BLaER1 (cell line): ENCODE data around the gene C6orf163.
A peak's percentile ranks its signal among the peaks of the same experiment; 100 is the strongest.

Experiments
- H3K27ac ChIP-seq: shearing (Covaris generic); formaldehyde crosslinking; 2 replicates; pipeline ENCODE4 v1.8.1; 2022
- H3K27me3 ChIP-seq: shearing (Covaris generic); formaldehyde crosslinking; 2 replicates; pipeline ENCODE4 v1.8.1; 2022
- H3K36me3 ChIP-seq: shearing (Covaris generic); formaldehyde crosslinking; 2 replicates; pipeline ENCODE4 v1.8.1; 2022
- H3K4me1 ChIP-seq: shearing (Covaris generic); formaldehyde crosslinking; 2 replicates; pipeline ENCODE4 v1.8.1; 2022
- H3K4me2 ChIP-seq: shearing (Covaris generic); formaldehyde crosslinking; 2 replicates; pipeline ENCODE4 v1.8.1; 2022
- H3K4me3 ChIP-seq: shearing (Covaris generic); formaldehyde crosslinking; 2 replicates; pipeline ENCODE4 v1.8.1; 2022
- H3K9ac ChIP-seq: shearing (Covaris generic); formaldehyde crosslinking; 2 replicates; pipeline ENCODE4 v1.8.1; 2022
- H3K9me3 ChIP-seq: shearing (Covaris generic); formaldehyde crosslinking; 2 replicates; pipeline ENCODE4 v1.8.1; 2022
- H4K20me1 ChIP-seq: shearing (Covaris generic); formaldehyde crosslinking; 2 replicates; pipeline ENCODE4 v1.8.1; 2022
- Cebpa-rat ChIP-seq: shearing (Covaris generic); IDR thresholded peaks from 2 replicates; pipeline ENCODE4 v1.8.1; 2022

C6orf163 gene

DNA sequence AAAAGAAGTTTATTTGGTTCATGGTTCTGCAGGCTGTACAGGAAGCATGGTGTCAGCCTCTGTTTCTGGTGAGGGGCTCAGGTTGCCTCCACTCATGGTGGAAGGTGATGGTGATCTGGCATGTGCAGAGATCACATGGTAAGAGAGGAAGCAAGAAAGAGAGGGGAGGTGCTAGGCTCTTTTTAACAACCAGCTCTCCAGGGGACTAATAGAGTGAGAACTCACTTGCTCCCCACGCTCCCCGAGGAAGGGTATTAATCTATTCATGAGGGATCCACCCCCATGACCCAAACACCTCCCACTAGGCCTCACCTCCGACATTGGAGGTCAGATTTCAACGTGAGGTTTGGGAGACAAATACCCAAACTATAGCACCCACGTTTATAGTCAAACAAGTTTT lies 11.6 kb upstream of the C6orf163 start:
- peak overlapping the region; percentile 5; the same call in 1 of the 2 replicates for H3K4me2 ChIP-seq
- no peaks in the 10 kb centered on the region for H3K27me3 ChIP-seq
- peaks cover 11% of the 10 kb centered on the region; the same call in 1 of the 2 replicates for H3K9me3 ChIP-seq
- no peak overlapping the region for H3K4me3 ChIP-seq
- H3K9ac ChIP-seq = no peak overlapping the region
- no peaks in the 10 kb centered on the region for H3K36me3 ChIP-seq
- no peak for TF ChIP-seq Cebpa-rat
- H4K20me1 ChIP-seq = no peaks in the 10 kb centered on the region
- no peak overlapping the region for H3K27ac ChIP-seq
- peaks cover 29% of the 10 kb centered on the region for H3K4me1 ChIP-seq

DNA sequence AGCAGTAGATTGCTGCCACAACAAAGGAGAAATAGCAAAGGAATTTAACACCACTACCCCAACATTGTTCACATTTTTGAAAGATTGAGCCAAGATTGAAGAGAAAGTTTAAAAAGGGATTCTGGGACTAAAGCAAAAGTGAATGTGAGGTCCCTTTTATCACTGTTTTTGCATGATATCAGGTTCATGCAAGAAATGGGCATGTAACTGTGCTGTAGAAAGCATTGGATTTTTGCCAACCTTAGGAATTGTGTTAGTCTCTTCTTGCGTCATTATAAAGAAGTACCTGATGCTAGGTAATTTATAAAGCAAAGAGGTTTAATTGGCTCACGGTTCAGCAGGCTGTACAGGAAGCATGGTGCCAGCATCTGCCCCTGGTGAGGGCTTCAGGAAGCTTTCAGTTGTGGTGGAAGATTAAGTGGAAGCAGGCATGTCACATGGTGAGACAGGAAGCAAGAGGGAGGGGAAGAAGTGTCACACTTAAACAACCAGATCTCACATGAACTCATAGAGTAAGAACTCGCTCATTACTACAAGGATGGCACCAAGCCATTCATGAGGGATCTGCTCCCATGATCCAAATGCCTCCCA lies 10.9 kb upstream of the C6orf163 start:
- H3K4me2 ChIP-seq = peak overlapping the region; percentile 47
- peaks cover 29% of the 10 kb centered on the region for H3K4me1 ChIP-seq
- H3K27me3 ChIP-seq = no peaks in the 10 kb centered on the region
- H3K4me3 ChIP-seq = no peak overlapping the region
- peaks cover 11% of the 10 kb centered on the region; the same call in 1 of the 2 replicates for H3K9me3 ChIP-seq
- H3K27ac ChIP-seq = no peak overlapping the region
- no peaks in the 10 kb centered on the region for H3K36me3 ChIP-seq
- H3K9ac ChIP-seq = no peak overlapping the region
- H4K20me1 ChIP-seq = no peaks in the 10 kb centered on the region
- no peak for TF ChIP-seq Cebpa-rat

DNA sequence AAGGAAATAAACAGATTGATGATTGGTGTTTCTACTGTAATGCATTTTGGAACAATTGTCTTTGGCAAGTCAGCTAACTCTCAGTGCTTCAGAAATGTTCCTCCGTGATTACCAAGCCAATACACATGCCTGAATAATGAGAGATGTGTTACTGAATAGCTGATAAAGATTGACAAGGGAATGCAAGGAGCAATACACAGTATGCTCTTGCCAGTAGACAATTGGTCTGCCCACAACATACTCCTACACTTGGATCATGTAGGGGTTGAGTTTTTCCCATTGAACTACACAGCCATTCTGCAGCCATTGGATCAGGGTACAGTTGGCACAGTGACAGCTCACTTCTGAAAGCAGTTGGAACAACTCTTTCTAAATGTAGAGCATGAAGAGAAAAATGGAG lies 9.9 kb upstream of the C6orf163 start:
- no peaks in the 10 kb centered on the region for H3K36me3 ChIP-seq
- TF ChIP-seq Cebpa-rat = no peak
- H3K9me3 ChIP-seq = peaks cover 11% of the 10 kb centered on the region; the same call in 1 of the 2 replicates
- no peak overlapping the region for H3K27ac ChIP-seq
- H3K4me1 ChIP-seq = peaks cover 28% of the 10 kb centered on the region
- no peak overlapping the region for H3K4me3 ChIP-seq
- no peaks in the 10 kb centered on the region for H3K27me3 ChIP-seq
- 0 out of 2 replicates have a peak overlapping the region, but pooled peaks have one; percentile 47 for H3K4me2 ChIP-seq
- no peaks in the 10 kb centered on the region for H4K20me1 ChIP-seq
- H3K9ac ChIP-seq = no peak overlapping the region

DNA sequence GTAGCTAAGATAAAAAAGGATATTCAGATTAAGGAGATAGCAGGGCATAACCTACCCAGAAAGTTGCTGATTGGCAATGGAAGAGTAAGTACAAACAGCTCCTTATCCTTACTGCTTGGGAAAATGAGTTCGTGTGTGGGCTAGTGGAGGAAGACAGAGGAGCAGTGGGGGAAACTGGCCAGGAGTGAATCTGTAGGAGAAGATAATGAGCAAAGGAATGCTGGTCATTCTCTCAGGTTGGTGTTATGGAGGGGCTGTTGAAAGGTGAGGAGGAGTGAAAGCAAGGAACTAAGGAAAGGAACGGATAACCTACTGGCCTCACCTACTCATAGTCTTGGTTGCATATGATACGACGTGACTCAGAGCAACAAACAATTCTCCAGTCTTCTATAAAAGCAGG lies 8.2 kb upstream of the C6orf163 start:
- H3K4me3 ChIP-seq = no peak overlapping the region

DNA sequence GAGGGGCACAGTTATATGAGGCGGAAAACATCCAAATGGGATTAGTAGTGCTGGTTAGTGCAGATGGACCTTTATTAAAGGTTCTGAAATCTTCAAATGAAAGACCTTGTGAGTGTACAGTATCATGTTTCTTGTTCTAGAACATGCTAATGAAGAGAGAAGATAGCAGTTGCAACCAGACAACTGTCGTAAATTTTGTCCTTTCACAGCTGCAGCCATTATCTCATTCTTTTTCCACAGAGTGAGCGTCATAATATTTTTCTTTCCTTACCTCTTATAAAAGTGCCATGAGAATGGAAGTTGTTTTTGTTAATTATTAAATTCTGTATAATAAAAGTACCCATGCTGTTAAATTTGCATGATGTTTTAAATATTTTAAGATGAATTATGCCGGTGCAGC lies 4.4 kb upstream of the C6orf163 start:
- Histone ChIP-seq H3K9ac (no peak overlapping the region), H3K4me3 (no peak overlapping the region), H3K27me3 (no peaks in the 10 kb centered on the region), H4K20me1 (no peaks in the 10 kb centered on the region), H3K4me1 (no peaks in the 10 kb centered on the region), H3K27ac (no peak overlapping the region), H3K36me3 (no peaks in the 10 kb centered on the region), H3K9me3 (no peaks in the 10 kb centered on the region), H3K4me2 (no peak overlapping the region)
- TF ChIP-seq Cebpa-rat = no peak

More for the DNA sequence above, 8.2 kb upstream of the C6orf163 start:
- no peak for TF ChIP-seq Cebpa-rat
- H3K9me3 ChIP-seq = peaks cover 11% of the 10 kb centered on the region; the same call in 1 of the 2 replicates
- H3K9ac ChIP-seq = no peak overlapping the region
- peaks cover 13% of the 10 kb centered on the region for H3K4me1 ChIP-seq
- no peaks in the 10 kb centered on the region for H4K20me1 ChIP-seq
- no peak overlapping the region for H3K4me2 ChIP-seq
- H3K27me3 ChIP-seq = no peaks in the 10 kb centered on the region
- H3K36me3 ChIP-seq = no peaks in the 10 kb centered on the region
- H3K27ac ChIP-seq = no peak overlapping the region

DNA sequence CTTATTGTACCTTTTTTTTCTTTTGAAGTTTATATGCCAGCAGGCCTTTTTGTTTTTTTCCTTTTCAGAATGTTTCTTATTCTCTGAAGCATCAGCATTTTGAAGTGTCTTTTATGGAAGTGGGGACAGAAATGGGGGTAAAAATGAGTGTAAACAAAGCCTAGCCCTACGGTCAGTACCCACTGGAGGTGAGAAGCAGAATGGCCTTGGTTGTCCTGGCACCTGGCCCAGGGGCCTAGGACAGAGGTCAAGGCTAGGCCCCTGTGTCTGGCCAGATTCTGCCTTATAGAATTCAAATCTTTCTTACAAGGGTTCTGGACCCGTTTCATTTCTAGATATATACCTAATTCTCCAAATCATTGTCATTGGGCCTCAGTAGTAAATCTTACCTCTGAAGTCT lies 3.5 kb upstream of the C6orf163 start:
- Histone ChIP-seq H3K4me2 (no peak overlapping the region), H3K9me3 (no peaks in the 10 kb centered on the region), H3K36me3 (no peaks in the 10 kb centered on the region), H3K9ac (no peak overlapping the region), H4K20me1 (no peaks in the 10 kb centered on the region), H3K4me3 (no peak overlapping the region), H3K4me1 (no peaks in the 10 kb centered on the region), H3K27me3 (no peaks in the 10 kb centered on the region), H3K27ac (no peak overlapping the region)
- no peak for TF ChIP-seq Cebpa-rat

DNA sequence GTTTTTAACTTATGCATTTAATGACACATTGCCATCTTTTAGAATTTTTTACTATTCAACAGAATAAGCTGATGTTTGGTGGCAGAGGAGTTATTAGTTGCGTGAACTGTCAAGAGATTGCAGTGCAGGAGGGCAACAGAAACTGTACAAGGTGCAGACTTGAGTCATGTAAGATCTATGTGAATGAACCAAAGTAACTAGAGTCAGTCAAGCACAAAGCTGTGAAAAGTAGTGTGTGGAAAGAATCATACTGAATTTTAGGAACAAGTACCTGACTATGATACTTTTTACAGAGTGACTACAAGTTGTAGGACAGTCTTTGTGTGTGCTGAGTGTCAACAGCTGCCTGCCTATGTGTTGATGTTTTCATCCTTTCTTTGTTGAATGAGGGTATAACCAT lies 2.7 kb upstream of the C6orf163 start:
- no peaks in the 10 kb centered on the region for H3K9me3 ChIP-seq
- no peaks in the 10 kb centered on the region for H4K20me1 ChIP-seq
- no peak for TF ChIP-seq Cebpa-rat
- H3K4me1 ChIP-seq = no peaks in the 10 kb centered on the region
- H3K4me3 ChIP-seq = no peak overlapping the region
- no peak overlapping the region for H3K9ac ChIP-seq
- H3K36me3 ChIP-seq = no peaks in the 10 kb centered on the region
- no peaks in the 10 kb centered on the region for H3K27me3 ChIP-seq
- H3K4me2 ChIP-seq = no peak overlapping the region
- no peak overlapping the region for H3K27ac ChIP-seq

DNA sequence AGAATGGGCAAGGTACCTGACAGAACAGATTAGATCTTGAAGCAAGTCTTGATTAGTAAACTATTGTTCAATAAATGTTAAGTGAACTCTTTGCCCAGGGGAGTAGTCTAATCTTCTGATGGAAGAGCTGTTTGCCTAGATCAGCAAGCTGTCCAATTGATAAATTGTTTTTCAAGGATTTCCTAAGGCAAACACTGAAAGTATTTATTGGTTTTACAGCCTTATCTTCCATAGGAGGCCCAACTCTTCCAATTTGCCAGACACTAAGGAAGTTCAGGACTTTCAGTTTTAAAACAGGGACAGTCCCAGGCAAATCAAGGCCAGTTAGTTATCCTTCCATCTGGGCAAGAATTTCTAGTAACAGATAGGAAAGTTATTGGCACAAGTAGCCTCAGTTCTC lies 1.8 kb upstream of the C6orf163 start:
- TF ChIP-seq Cebpa-rat = no peak
- Histone ChIP-seq H3K4me2 (no peak overlapping the region), H3K27ac (no peak overlapping the region), H3K9ac (no peak overlapping the region), H3K4me1 (no peaks in the 10 kb centered on the region), H3K27me3 (no peaks in the 10 kb centered on the region), H3K36me3 (no peaks in the 10 kb centered on the region), H3K4me3 (no peak overlapping the region), H3K9me3 (no peaks in the 10 kb centered on the region), H4K20me1 (no peaks in the 10 kb centered on the region)

DNA sequence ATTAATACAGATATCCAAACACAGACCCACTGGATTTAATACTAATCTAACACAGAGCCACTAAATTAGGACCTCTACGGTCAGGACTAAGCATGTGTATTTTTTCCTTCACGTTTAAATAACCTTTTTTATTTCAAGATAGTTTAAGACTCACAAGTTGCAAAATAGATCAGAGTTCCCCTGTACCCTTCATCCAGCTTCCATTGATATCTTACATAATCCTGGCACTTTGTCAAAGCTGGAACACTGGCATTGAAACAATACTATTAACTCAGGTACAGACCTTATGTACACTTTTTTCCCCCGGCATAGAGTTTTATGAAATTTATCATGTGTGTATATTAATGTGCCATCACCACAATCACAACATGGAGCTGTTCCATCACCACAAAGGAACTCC lies 2.1 kb downstream of the C6orf163 start:
- no peak for TF ChIP-seq Cebpa-rat
- no peak overlapping the region for H3K9ac ChIP-seq
- no peaks in the 10 kb centered on the region for H3K4me1 ChIP-seq
- H3K27me3 ChIP-seq = no peaks in the 10 kb centered on the region
- H4K20me1 ChIP-seq = no peaks in the 10 kb centered on the region
- no peaks in the 10 kb centered on the region for H3K36me3 ChIP-seq
- H3K4me2 ChIP-seq = no peak overlapping the region
- H3K27ac ChIP-seq = no peak overlapping the region
- H3K9me3 ChIP-seq = no peaks in the 10 kb centered on the region
- H3K4me3 ChIP-seq = no peak overlapping the region

DNA sequence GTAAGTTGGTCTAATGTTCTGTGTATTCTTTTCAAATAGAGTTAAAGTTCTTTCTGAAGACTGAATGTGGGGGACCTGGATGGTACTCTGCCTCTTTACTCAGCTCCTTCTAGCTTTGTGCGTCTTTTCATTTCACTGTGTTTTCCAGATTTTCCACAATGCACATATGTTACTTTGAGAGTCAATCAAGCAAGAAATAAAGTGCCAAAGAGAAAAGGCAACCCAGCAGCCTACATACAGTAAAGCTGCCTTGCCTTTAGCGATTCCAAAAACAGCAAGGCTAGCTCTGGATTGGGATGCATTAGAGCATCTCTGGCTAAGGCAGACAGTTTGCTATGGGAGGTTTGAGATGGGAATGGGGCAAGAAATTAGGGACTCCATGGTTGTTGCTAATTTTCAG lies 5.3 kb downstream of the C6orf163 start:
- Histone ChIP-seq H3K27me3 (no peaks in the 10 kb centered on the region), H4K20me1 (no peaks in the 10 kb centered on the region), H3K27ac (no peak overlapping the region), H3K4me2 (no peak overlapping the region), H3K9me3 (no peaks in the 10 kb centered on the region), H3K36me3 (no peaks in the 10 kb centered on the region), H3K4me3 (no peak overlapping the region), H3K4me1 (no peaks in the 10 kb centered on the region), H3K9ac (no peak overlapping the region)
- no peak for TF ChIP-seq Cebpa-rat

DNA sequence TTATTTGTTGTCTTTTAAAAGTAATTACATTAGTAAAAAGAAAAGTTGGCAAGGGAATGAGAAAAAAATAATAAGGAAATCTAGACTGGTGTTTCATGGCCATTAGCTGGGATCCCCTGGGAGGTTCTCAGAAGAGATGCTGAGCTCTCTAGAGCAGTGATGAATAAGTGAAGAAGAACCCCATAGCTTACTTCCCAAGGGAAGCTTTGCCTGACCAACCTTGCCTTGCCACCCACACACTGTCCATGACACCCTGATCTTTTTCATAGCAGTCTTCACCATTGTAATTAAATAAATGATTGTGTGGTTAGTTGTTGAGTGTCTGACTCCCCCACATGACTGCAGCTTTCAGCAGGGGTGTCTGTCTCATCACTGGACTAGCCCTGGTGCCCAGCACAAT lies 5.9 kb downstream of the C6orf163 start:
- no peaks in the 10 kb centered on the region for H3K4me1 ChIP-seq
- no peaks in the 10 kb centered on the region for H3K27me3 ChIP-seq

More for the DNA sequence above, 5.9 kb downstream of the C6orf163 start:
- Histone ChIP-seq H3K4me3 (no peak overlapping the region), H3K4me2 (no peak overlapping the region), H3K27ac (no peak overlapping the region), H4K20me1 (no peaks in the 10 kb centered on the region), H3K36me3 (no peaks in the 10 kb centered on the region), H3K9ac (no peak overlapping the region), H3K9me3 (no peaks in the 10 kb centered on the region)
- no peak for TF ChIP-seq Cebpa-rat
